GM13977 (cell line): ENCODE measurements around the gene XPNPEP2.

Experiments
- DNase-seq: peaks from one replicate; pipeline ENCODE4 v3.0.0; 2012; ENCODE audit warnings: low spot score
- CTCF ChIP-seq: IDR thresholded peaks from 2 replicates; pipeline ENCODE4 v1.5.1; 2012; ENCODE audit warnings: mild to moderate bottlenecking, control low read depth; ENCODE audit not compliant: insufficient read depth; ENCODE audit errors: extremely low read depth, missing control alignments
- in situ Hi-C: fragments of 300-500 bp; cut with MboI; formaldehyde crosslinking; loops from one replicate; pipeline ENCODE4 v1.12.0; 2022; ENCODE audit warnings: low sequenced_read_pairs, low pct_unique_long_range_greater_than_20kb, mixed read lengths, inconsistent platforms; ENCODE audit not compliant: unreplicated experiment

The XPNPEP2 gene

GRCh38 chrX:129718676-129719075 lies 20.1 kb upstream of the XPNPEP2 start:
- in situ Hi-C loops = no loop called here
- TF ChIP-seq CTCF = no peak
- no peak for DNase-seq

GRCh38 chrX:129719268-129719667 lies 19.5 kb upstream of the XPNPEP2 start:
- DNase-seq = no peak
- in situ Hi-C loops = no loop called here
- TF ChIP-seq CTCF = no peak

DNA sequence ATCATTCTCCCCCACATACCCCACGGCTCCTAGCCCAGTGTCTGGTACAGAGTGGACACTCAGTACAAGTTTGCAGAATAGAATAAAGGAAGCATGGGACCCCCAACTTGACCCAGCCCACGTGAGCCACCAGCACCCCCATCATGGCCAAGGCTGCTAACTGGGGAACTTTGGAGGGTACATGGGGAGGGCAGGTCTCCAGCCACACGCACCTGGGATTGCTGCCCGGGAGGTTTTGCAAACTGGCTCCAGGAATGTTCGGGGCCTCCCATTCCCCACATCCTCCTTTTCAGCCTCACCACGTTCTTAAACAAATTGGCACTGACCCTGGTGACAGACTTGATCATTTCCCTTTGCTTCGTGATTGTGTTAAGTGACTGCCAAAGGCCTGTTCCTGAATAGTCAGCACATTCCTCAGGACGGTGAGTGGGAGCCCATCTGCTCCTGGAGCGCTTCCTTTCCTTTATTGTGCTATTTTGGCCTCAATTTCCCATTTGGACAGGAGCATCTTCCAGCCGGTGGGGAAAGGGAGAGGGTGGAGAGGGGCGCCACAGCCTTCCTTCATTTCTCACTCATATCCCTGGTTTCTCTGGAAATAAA lies 18.7 kb upstream of the XPNPEP2 start:
- no peak for TF ChIP-seq CTCF
- in situ Hi-C loops = no loop called here
- DNase-seq = no peak

DNA sequence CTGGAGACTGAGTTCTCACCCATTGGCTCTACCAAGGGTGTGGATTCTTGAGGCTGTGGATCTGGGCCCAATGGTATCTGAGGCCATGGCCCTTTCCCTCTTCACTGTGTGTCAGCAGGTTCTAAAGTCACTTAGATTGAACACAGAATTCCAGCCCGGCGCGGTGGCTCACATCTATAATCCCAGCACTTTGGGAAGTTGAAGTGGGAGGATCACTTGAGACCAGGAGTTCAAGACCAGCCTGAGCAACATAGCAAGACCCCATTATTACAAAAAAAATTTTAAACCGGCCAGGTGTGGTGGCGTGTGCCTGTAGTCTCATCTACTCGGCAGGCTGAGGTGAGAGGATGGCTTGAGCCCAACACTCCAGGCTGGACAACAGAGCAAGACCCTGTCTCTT lies 18.0 kb upstream of the XPNPEP2 start:
- no peak for TF ChIP-seq CTCF
- no peak for DNase-seq
- in situ Hi-C loops = no loop called here

GRCh38 chrX:129721414-129721813 lies 17.4 kb upstream of the XPNPEP2 start:
- in situ Hi-C loops = no loop called here
- TF ChIP-seq CTCF = no peak
- no peak for DNase-seq

DNA sequence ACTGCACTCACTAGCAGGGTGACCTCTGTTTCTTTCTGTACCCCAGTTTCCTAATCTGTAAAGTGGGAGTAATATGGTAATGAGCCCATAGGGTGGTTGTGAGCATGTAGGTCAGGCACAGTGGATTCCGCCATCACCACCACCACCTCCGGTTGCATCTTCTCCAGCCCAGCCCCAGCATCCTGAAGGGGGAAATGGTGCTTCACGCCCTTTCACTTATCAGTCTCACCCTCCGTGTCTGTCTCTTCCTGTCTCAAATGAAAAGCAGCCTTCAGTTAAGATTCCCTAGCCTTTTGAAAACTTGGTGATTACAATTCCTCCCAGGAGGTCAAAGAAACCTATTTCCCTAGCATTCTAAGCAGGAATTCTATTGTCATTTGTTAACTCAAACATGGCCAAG lies 16.9 kb upstream of the XPNPEP2 start:
- TF ChIP-seq CTCF = no peak
- in situ Hi-C loops = no loop called here
- no peak for DNase-seq

DNA sequence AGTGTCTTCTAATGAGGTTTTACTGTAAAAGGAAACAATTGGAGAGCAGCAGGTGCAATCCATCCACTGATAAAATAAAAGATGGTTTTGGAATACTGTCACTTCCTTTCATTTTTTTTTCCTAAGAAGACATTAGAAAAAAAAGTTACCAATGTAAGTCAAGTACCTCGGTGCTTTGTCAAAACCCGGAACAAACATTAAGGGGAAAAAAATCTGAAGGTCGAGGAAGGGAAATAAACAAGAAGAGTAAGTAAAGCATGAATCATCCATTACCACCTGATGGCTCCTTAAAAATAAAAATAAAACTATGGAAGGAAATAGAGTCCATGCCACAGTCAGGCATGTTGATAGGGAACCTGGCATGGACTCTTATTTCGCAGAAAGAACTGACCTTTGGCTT lies 15.3 kb upstream of the XPNPEP2 start:
- no peak for TF ChIP-seq CTCF
- DNase-seq = no peak
- in situ Hi-C loops = no loop called here
